ENCODE data around the gene CRTC1.

The CRTC1 gene

DNA sequence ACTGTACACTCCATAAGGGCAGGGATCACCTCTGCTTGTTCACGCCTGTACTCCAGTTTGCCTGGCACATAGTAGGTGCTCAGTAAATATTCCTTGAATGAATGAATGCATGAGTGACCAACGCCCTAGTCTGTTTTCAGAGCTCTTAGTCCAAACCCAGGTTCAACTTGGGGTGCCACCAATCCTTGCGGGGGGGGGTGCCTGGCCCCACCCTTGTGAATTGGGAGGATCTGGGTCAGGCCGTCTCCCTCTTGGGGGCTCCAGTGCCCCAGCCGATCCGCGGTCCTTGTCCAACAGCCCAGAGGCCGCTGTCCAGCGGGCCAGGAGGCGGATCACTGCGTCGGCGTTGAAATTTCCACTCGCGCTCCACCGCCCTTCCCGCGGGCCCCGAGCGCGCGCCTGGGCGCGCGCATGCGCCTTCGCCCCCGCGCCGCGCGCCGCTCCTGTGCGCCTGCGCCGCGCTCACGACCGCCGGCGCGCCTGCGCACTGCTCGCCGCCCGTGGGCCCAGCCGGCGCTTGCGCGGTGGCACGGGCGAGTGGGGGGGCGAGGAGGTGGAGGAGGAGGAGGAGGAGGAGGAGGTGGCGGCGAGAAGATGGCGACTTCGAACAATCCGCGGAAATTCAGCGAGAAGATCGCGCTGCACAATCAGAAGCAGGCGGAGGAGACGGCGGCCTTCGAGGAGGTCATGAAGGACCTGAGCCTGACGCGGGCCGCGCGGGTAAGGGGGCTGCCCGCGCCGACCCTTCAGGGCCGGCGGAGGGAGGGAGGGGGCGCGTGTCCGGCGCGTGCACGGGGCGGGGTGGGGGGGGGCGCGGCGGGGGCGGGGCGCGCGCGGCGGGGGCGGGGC lies at the start of gene CRTC1:
Gene CRTC1 (plus strand): TSS at position 572 of the 849 bp plus-strand sequence. CDS start 23 bp downstream, at position 595.
- DNase-seq = peak; percentile 93

GRCh38 chr19:18634612-18635297 lies 48.7 kb upstream of the CRTC1 start:
- no peak for DNase-seq

- DNase-seq = no peak
Observed at GRCh38 chr19:18635831-18636182, 47.7 kb upstream of the CRTC1 start.

DNA sequence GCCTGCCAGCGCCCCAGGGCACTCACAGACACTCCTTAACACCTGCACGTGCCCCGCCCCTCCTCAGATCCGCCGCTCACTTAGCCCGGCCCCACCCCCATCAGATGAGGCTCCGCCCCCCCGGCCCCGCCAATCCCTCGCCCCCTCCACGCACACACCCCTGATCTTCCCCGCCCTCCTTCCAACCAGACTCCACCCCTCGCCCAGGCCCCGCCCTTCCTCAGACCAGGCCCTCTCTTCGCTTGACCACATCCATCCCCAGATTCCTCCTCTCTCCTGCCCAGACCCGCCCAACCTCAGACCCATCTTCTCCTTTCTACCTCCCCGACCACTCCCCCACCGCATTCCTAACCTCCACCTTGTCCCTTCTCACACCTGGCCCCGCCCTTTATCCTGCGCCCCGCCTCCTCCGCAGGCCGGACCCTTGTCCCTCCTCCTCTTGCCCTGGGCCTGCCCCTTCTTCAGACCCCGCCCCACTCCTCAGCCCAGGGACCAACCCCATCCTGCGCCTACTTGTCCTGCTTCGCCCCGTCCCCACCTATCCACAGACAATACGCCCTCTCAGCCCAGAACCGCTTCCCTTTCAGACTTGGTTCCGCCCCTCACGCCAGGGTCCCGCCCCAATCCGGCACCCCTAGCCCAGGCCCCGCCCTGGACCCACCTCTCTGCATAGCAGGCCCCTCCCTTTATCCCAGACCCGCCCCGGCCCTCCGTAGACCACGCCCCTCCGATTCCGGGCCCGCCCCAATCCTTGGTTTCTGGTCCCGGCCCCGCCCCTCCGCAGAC lies 47.1 kb upstream of the CRTC1 start:
- peak; percentile 98 for DNase-seq

DNA sequence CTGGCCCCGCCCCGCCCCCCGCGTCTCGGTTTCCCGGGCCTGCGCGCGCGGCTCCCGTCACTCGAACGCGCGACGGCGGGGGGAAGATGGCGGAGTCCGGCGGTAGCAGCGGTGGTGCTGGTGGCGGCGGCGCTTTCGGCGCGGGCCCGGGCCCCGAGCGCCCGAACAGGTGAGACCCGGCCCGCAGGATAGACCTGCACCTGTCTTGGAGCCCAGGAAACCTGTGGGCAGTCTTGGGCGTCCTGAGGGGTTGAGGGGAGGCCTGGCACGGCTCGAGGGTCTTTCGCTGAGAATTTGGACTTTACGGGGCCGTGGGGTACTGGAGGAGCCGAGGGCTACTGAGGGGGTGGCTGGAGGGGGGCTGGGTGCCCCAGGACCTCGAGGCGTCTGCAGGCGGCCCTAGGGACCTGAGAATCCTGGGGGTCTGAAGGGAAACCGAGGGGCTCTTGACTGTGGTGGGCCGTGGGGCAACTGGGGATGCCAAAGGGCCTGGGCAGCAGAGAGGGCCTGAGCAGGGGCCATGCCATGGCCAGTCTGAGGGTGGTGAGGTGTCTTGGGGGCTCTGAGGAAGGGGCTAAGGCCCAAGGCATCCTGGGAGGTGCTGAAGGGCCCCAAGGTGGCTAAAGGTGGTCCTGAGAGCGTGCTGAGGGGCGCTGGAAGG lies 46.4 kb upstream of the CRTC1 start, which contains the start of gene KLHL26:
Gene KLHL26 (plus strand): TSS at position 60 of the 661 bp plus-strand sequence. CDS start 27 bp downstream, at position 87.
- DNase-seq = no peak

- DNase-seq = peak; percentile 51
Observed at GRCh38 chr19:18637673-18638630, 45.5 kb upstream of the CRTC1 start.

- DNase-seq = no peak
Observed at GRCh38 chr19:18639706-18640243, 43.7 kb upstream of the CRTC1 start.

DNA sequence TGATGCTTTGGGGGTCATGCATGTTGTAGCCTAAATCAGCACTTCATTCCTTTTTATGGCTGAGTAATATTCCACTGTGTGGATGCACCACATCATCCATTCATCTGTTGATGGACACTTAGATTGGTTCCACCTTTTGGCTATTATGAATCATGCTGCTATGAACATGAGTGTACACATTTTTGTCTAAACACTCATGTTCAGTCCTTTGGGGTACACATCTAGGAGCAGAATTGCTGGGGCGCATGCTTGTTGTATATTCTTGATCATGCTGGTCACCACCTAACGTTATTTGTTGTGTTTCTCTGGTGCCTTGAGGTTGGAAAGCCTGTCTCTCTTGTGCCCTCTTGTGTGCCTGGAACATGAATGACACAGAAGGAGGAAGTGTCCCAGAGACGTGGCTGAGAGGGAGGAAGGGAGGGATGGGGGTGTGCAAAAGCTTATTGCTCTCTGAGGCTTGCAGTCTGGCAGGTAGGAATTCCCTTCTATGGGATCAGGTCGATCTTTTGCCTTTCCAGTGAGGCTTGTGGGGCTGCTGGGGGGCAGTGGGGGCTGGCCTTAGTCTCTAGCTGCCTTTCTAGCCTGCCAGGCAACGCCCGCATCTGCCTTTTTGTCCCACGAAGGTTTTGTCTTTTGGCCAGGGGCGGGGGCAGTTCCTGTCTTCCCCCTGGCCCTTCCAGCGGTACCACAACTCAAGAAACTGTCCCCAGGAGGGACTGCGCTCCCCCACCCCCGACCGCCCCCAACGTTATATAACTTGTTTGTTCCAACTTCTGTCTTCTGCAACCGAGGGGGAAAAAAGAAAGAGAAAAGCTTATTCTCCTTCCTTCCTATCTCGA lies 39.1 kb upstream of the CRTC1 start:
- DNase-seq = peak; percentile 75

DNA sequence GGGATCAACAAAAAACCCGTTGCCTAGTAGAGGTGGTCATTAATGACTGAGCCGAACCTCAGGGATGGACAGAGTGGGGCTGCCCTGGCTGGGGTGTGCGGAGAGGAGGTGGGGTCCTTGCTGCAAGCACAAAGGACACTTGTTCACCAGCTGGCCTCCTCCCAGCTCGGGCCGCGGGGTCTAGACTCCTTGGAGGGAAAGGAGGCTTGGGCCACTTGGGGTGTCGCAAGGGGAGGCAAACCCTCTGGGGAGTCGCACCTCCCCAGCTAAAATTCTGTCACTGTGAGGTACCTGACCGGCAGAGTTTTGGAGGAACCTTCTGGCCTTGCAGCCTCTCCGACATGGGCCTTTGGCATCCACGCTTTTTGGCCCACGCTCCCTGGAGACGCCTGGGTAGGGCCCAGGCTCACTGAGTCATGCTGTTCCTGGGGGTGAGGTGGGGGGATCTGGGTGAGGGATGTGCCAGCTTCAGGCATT lies 38.4 kb upstream of the CRTC1 start:
- no peak for DNase-seq

DNA sequence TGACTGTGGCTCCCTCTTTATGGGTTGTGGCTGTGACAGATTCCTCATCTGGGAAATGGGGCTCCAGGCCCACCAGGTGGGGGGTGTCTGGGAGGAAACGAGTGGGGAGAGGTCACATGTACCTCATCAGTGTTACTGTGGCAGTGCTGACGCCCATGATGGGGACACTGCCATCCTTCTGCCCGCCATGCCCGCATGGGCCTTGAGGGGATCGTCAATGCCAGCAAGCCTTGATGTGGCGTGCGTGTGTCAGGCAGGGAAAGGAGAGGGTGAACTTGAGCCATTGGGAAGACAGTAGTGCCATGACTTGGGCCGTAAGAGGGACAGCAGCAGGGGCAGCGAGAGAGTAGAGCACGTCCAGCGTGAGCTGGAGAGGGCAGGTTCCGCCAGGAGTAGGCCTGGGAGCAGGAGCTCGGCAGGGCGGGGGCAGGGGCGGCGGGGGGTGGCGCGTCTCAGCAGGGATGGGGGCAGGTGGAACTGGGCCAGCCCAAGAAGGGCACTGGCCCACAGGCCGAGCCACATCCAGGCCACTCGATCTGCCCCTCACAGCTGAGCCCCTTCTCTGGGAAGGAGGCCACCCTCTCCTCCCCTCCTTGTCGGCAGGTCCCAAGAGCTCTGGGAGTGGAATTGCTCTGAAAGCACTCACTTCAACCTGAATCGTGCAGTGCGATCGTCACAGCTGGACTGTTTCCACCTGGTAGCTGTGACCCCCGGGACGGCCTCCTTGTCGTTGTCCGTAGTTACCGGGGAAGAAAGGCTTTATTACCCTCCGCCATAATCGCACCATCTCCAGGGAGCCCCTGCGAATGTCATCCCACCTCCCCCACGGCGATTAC lies 36.7 kb upstream of the CRTC1 start:
- DNase-seq = no peak

DNA sequence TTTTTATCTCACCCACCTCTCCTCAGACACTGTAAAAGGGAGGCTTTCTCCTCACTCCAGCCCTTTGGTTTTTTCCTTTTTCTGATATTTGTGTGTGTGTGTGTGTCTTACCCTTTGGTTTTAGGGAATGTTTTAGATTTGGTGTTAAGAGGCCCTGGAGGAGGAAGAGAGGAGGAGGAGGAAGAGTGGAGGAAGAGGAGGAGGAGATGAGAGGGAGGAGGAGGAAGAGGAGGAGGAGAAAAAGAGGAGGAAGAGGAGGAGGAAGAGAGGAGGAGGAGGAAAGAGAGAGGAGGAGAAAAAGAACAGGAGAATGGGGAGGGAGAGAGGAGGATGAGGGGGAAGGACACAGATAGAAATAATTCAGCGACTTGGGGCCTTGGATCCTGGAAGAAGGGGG lies 36.1 kb upstream of the CRTC1 start:
- no peak for DNase-seq

DNA sequence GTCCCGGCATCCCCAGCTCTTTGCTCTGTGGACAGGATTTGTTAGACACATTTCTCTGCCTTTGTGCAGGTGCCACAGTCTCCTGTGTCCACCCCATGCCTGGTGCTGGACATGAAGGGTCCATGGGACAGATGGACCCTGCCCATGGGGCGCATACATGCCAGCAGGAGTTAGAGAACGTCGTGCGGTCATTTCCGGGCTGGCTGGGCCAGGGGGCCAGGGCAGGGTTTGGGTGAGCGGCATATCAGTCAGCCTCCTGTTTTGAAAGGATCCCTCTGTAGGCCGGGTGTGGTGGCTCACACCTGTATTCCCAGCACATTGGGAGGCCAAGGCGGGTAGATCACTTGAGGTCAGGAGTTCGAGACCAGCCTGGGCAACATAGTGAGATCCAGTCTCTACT lies 35.7 kb upstream of the CRTC1 start:
- DNase-seq = no peak

GRCh38 chr19:18648973-18649315 lies 34.5 kb upstream of the CRTC1 start:
- no peak for DNase-seq

- no peak for DNase-seq
Observed at GRCh38 chr19:18649371-18650020, 34.0 kb upstream of the CRTC1 start.

DNA sequence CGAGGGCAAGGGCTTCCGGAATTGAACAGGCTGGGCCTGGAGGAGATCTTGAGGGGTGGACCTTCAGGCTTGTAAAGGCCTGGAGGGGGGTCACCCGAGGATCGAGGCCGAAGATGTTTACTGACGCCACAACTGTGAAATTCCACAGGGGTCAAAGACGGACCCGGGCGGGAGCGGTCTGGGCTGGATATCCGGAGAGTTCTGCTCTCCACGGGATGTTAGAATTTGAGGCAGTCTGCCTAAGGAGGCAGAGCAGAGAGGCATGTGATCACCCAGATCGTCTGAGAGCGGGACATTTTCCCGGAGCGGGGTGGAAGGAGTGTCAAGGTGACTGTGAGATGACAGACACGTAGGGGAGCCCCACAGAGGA lies 33.5 kb upstream of the CRTC1 start:
- no peak for DNase-seq

GRCh38 chr19:18650468-18651041 lies 32.9 kb upstream of the CRTC1 start:
- DNase-seq = no peak

DNA sequence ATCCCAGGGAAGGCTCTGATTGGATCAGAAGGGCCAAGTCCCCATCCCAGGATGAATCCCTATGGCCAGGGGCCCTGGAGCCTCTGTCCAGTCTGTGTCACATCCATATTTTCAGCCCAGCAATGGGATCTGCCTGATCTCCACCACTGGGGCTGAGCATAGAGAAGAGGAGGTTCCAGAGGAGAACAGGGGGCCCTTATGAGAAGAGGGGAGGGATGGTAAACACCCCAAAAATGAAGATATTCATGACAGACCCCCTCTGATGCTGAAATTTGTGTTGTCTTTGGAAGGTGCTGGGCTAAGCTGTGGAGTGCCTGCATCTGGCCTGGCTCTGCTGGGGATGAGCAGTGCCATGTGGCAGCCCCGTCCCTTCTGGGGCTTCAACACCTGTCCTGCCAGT lies 32.2 kb upstream of the CRTC1 start:
- no peak for DNase-seq

- no peak for DNase-seq
Observed at GRCh38 chr19:18651733-18652132, 31.7 kb upstream of the CRTC1 start.

GRCh38 chr19:18653853-18654252 lies 29.6 kb upstream of the CRTC1 start:
- DNase-seq = no peak
